ENCODE results near the gene TSSK2.

TSSK2 gene

DNA sequence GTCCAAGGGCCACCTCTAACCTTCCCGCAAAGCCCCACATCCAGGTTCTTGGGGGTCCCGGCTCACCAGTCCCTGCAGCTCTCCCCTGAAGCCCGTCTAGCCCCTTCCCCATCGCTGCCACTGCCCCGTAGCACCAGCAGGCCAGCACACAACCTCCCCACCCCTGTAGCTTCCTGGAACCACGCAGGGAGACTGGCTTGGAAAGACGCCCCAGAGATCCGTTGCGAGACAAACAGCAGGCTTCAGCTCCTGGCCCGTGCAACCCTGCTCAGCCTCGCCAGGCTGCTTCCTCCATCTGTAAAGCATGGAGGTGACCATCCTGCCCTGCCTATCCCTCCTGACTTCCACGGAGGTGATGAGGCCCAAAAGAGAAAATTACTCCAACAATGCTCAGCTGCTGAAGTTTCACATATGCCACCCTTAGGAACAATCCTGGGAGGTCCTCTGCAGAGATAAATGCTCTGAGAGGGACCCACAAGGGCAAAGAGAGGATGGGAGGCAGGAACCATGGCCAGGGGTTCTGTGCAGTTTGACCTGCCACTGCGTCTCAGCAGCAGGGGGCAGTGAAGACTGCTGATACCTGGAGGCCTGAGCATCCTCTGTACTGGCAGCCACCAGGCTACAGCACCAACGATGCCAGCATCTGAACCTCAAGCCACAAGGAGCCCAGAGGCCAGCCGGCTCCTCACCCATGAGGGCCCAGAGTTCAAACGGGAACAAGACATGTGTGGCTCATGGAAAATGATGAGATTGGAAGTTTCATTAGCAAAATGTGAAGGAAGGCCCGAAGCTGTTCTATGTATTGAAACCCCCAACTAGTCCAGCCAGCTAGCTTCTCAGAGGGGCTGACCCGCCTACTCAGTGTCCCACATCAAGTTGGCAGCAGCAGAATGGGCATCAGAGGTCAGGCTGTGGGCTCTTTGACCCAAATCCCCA lies 25.0 kb upstream of the TSSK2 start:
- in situ Hi-C loops (cut with MboI; ENCODE audit: low sequenced_read_pairs): no loop called here

DNA sequence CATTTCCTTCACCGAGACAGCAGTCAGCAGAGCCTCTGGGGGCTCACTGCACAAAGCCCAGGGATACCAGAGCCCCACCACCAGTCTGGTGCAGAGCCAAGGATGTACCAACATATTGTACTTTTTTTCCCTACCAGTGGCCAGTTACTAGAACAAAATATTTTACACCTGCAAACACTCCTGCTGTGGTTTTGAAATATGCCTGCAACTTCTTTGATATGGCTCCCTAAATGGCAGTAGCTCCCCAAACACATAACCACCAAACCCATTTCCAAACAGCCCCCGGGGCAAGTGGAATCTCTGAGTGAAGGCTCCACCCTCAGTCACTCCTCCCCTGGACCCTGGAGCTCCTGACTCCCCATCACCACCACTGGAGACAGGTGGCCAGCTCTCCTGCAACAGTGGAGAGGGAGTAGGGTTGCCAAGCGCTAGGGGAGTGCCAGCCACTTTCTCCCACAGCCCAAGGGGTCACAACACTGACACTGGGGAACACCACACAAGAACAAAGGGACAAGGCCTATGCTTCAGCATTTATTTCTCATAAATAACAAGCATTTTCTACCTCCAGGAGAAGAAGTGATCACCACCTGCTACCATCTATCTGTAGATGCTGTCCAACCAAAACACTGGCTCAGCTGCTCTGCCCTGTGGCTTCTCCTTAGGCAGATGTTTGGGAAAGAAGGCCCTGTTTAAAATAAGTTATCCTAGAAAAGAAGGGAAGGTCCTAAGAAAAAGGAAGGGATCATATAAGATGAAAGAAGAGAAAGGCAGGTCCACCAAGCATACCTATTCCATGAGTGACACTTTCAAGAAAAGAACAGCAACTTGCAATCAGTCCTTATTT lies 24.0 kb upstream of the TSSK2 start:
- in situ Hi-C loops (cut with MboI; ENCODE audit: low sequenced_read_pairs): no loop called here

DNA sequence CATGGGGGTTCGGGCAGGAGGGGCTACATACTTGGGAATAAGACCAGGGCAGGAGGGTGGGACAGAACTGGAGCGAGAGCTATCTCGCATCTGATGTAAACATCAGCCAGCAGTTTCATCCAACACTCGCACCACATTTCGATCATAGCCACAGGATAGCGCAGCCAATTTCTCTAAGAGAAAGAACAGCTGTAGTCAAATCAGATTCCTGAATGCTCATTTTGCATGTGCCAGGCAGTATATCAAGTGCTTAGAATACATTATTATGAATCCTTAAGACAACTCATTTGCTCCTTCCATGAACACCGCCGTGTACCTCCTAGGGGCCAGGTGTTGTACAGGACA lies 23.4 kb upstream of the TSSK2 start:
- in situ Hi-C loops (cut with MboI; ENCODE audit: low sequenced_read_pairs): no loop called here

DNA sequence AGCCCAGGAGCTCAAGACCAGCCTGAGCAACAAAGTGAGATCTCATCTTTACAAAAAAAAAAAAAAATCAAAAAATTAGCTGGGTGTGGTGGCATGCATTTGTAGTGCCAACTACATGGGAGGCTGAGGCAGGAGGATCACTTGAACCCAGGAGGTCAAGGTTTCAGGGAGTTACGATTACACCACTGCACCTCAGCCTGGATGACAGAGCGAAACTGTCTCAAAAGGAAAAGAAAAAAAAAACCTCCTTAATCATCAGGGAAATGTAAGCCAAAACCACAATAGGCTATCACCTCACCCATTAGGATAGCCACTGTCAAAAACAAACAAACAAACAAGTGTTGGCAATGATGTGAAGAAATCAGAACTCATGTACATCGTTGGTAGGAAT lies 22.3 kb upstream of the TSSK2 start:
- in situ Hi-C loops (cut with MboI; ENCODE audit: low sequenced_read_pairs): no loop called here

DNA sequence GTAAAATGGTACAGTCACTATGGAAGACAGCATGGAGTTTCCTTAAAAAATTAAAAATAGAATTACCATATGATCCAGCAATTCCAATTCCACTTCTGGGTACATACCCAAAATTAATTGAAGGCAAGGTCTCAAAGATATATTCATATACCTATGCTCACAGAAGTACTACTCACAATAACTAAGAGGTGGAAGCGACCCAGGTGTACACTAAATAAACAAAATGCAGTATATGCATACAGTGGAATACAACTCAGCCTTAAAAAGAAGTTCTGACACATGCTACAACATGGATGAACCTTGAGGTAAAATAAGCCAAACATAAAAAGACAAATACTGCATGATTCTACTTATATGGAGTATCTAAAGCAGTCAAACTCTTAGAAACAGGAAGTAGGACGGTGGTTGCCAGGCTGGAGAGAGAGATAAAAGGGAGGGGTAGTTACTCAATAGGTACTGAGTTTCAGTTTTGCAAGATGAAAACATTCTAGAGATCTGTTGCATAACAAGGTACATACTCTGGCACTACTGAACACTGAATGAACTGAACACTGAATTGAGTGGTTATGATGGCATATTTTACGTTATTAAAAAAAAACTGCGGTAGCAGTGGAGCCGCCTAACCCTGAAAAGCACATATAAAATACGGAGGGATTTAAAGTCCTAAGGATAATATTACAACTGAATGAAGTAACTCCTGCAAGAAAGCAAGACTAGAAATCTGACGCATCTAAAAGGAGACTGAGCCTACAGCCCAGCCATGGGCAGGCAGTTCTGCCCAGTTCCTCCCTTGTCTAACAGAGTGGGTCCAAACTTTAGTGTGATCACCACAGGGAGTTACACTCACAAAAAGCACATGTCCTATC lies 21.7 kb upstream of the TSSK2 start:
- in situ Hi-C loops (cut with MboI; ENCODE audit: low sequenced_read_pairs): no loop called here

DNA sequence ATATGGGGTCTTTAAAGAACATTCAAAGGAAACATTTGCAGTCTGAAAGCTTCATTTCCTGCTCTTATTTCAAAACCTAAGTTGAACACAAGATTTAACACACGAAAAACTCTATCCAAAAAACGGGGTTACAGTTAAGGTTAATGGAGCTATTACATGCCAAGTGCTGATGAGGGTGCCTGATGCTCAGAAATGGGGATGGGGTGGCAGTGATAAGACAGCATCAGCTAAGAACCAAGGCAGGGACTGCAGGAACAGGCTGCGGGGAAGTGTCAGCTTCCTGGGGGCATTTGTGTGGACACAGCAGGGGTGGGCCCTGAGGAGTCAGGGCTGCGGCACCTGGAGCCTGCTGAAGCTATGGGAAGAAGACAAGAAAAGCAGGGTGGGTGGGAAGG lies 21.0 kb upstream of the TSSK2 start:
- in situ Hi-C loops (cut with MboI; ENCODE audit: low sequenced_read_pairs): no loop called here

DNA sequence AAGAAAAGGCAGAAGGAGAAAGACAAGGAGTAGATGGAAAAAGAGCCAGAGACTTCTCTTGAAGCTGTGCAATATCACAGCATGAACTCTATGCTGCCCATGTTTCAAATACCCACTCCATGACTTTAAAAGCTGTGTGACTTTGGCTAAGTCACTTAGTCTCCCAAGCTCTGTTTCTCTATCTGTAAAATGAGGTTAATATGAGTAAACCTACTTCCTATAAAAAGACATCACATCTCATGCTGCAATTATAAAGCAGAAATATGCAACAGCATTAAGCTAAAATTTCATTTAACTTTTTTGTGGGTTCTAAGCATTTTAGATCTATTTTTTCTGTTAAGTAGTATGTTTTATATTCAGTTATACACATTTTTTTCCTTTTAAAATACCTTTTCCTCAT lies 20.5 kb upstream of the TSSK2 start:
- in situ Hi-C loops (cut with MboI; ENCODE audit: low sequenced_read_pairs): no loop called here

DNA sequence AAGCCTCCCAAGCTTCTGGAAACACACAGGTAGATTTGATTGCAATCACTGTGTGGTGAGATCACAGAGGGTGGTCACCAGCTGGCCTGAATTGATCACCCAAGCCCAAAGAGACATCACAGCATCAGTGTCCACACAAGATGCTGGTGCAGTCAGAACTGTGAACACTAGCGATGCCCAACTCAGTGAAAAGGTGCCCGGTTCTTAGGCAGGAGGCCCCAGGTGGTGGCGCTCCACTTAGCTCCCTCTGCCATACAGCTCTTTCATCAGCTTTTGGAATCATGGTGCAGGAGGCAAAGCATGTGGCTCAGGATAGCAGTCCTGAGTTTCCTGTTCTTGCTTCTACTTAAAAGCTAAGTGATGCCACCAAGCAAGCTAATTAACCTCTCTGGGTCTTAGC lies 20.0 kb upstream of the TSSK2 start:
- in situ Hi-C loops (cut with MboI; ENCODE audit: low sequenced_read_pairs): no loop called here

DNA sequence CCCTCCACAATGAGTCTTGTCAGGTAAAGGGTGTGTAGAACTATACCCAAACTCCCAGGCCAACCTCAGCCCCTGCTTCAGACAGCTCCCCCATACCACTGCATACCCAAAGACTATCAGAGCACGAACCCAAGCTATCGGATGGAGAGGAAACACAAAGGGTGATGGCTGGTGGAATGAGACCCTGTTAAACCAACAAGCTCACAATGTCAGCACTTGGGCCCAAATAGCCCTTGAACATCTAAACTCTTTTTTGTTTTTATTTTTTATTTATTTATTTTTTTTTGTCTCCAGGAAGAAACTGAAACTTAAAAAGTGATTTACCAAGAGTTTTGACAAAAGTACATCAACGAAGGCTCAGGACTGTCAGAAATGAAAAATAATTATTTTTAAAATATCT lies 19.5 kb upstream of the TSSK2 start:
- in situ Hi-C loops (cut with MboI; ENCODE audit: low sequenced_read_pairs): no loop called here

DNA sequence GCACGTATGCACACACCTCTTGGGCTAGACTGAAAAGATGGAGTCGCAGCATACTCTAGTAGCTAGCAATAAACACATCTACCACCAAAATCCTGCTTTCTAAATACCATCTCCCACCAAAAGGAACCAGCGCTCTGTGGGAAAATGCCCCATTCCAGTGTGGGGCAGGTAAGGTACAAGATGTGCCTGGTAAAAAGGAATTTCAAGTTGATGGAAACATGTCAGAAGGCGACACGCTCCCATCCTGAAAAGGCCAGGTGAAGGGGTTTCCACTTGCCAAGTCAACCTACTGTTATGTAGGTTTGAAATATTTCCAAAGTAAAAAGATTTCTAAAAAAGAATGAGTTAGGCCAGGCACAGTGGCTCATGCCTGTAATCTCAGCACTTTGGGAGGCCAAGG lies 17.7 kb upstream of the TSSK2 start:
- in situ Hi-C loops (cut with MboI; ENCODE audit: low sequenced_read_pairs): no loop called here

DNA sequence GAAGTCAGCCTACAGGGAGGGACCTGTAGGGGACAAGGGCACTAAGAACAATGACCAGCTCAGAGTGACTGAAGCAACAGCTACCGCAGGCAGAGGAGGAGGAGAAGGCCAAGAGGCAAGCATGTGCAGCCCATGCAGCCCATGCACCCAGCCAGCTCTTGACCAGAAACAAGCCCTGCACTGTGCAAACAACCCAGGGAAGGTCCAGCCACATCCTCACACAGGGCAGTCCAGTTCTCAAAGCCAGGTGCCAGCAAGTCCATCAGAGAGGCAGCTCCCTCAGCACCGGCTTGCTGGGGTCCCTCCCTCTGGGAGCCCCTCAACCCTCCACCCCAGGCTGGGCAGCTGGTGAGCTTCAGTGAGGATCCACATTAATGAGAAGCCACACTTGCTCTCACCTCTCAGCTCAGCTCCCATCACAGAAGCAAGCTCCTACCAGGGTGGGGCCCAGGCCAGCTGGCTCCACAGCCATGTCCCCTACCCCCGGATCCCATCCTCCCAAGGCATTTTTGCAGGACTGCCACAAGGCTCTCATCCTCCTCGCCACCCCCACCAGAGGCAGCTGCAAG lies 16.0 kb upstream of the TSSK2 start:
- in situ Hi-C loops (cut with MboI; ENCODE audit: low sequenced_read_pairs): no loop called here

DNA sequence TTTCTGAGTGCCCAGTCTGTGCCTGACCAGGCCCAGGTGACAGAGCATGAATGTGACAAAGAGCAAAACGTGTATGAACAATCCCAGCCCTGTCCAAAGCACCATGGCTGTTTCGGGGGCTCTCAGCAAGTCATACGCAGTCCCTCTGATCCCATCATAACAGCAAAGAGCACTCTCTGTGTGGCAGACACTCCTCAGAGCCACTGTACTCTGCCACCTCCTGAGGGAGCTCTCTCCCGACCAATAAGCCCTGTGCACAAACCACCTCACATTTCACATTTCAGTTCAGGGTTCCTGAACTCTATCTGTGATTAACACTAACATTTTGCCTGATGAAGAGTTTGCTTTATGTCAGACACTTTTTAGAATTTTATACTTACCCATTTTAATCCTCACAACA lies 15.5 kb upstream of the TSSK2 start:
- in situ Hi-C loops (cut with MboI; ENCODE audit: low sequenced_read_pairs): no loop called here

DNA sequence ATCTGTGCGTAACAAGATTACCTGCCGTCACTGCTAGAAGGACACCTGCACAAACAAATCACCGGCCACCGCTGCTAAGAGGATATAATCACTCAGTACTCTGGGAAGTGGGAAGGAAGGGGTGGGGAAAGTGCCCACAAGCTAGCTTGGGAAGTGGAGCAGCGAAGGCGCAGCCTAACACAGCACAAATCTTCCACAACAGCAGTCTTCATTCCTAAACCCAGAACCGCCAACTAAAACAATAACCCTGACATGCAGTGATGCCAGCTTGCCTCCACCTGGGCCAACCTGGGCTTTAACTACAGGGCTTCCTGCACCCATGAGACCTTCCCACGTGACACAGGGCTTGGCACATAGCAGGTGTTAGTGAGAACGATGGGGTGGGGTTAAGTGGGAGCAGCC lies 14.0 kb upstream of the TSSK2 start:
- in situ Hi-C loops (cut with MboI; ENCODE audit: low sequenced_read_pairs): no loop called here

DNA sequence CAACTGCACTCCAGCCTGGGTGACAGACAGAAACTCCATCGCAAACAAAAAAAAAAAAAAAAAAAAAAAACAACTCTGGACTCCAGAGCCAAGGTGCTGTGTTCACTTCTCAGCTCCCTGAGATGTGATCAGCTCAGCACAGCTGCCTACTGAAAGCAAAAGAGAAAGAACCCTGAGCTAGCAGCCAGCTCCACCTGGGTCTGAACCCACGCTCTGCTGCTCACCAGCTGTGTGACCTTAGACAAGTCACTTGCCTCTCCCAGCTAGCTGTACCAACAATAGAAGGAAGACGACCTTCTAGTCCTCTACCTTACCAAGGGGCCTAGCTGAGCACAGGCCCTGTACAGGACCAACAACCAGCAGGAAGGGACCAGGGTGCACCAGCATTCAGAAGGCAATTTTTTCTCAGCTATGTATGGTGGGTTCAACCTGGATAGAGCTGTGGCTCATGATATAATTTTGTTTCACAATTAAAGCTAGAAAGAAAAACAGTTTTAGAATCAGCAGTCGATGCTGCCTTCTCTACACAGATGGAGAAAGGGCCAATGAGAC lies 12.7 kb upstream of the TSSK2 start:
- in situ Hi-C loops (cut with MboI; ENCODE audit: low sequenced_read_pairs): no loop called here

DNA sequence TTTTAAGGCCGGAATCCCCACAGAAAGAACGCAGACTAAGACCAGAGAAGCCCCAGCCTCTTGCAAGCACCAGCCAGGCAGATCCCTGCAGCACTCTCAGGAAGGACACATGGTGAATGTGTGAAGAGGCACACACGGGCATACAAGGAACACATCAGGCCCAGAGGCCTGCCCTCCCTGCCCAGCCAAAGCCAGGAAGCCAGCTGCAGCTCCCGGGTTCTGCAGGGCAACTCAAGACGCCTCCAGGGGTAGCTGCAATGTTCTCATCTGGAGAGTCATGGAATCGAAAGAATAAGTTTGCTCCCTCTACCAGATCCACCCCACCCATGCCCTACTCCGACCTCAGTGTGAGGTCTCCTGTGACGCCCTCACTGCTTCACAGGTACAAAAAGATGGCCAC lies 11.2 kb upstream of the TSSK2 start:
- in situ Hi-C loops (cut with MboI; ENCODE audit: low sequenced_read_pairs): no loop called here

DNA sequence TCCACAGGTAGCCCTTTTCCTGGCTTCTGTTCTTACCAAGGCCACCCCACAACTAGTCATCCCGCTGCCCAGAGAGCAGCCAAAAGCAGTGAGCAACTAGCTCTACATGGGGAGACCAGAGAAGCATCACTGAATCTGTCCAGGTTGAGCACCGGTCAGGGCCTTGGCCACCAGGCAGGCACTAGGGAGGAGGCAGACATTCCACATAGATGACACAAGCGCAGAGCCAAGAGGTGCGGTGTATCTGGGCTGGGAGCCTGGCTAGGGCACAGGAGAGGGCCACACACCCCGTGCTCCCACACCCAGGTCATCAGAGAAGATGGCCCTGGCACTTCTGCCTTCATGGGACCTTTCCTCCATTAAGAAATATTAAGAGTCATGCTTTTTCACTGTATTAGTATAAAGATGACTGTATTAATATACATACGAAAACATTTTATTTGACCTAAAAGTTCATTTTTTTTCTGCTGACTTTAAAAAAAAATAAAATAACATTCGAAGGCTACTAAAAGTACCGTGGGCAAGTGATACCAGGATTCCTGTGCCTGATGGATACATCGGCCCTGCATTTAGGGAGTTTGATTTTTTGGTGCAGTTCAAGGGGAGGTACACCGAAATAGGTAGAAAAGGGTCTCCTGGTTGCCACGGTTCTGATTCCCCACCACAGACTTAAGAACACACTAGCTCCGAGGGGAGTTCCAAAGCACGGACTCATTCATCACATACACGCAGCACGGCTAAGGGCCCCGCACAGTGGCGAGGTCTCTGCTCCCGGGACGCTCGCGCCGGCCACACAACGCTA lies 10.1 kb upstream of the TSSK2 start:
- in situ Hi-C loops (cut with MboI; ENCODE audit: low sequenced_read_pairs): no loop called here

DNA sequence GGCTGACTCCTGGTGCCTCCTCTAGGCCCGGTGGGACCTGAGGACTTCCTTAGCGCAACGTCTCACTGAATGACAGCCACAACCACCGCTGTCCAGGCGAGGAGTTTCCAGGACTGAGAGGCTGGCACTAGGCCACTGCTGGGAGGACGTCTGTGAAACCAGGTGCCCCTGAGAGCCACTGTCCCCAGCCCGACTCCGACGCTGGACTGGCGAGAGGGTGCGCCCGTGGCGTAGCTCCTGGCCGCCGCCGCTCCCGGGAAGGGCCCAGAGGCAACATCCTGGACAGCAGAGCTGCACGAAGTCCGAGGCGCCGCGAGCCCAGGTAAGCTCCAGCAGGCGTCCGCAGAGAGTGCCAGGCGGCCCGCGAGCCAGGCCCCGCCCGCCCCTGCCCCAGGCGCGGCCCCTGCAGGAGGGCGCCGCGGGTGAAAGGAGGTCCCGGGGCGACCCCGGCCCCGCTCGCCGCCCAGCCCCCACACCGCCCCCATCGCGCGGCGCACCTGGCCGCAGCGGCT lies 9.4 kb upstream of the TSSK2 start:
- in situ Hi-C loops (cut with MboI; ENCODE audit: low sequenced_read_pairs): no loop called here

DNA sequence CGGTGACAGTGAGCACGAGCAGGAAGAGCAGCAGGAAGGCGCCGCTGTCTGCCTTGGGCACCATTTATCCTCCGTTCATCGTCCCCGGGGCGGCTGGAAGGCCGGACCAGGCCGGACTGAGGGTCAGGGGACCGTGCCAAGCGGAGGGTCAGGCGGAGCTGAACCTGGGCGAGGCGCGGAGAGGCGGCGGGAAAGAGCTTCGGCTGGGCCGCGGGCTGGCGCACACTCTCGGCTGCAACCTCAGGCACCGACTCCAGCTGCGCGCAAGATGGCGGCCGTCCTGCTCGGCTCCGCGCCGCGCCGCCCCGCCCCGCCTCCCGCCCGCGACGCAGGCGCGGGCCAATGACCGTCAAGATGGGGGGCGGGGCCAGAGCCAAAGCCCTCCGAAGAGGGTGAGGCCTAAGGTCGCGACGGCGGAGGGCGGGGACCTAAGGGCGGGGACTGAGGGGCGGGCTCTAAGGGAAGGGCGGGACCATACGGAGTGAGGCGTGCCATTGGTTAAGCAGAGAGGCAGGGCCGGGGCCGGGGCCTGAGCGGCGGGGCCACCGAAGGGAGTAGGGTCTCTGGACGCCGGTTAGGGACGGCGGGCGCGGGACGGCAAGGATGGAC lies 8.9 kb upstream of the TSSK2 start, which contains the start of gene DGCR2:
DGCR2 (minus strand) TSS at position 270 of the 609 bp plus-strand sequence; CDS start at position 64, 206 bp downstream.
- in situ Hi-C loops (cut with MboI; ENCODE audit: low sequenced_read_pairs): no loop called here

Measured in hTERT RPE-1 (cell line).